ENCODE data around the gene SERTAD4. TPM values are rescaled to one million over a fixed set of nuclear protein-coding genes. Genes with fewer than 3 reads are reported as not detected.
A peak's percentile ranks its signal among the peaks of the same experiment; 100 is the strongest.

Gene SERTAD4
- total RNA-seq, 4 donors from 2014 or later, result 2.9 to 3.3 (median 3.0) TPM

GRCh38 chr1:210250998-210251679 lies 18.5 kb downstream of the SERTAD4 start:
- WGBS, 2 donors (ENCODE audit: low coverage in 1 of 2), result 0 to 18% methylated on average over 3 to 4 of the region's 37 CpGs
- H3K27ac ChIP-seq, result peak overlapping the region in 2 of 4 donors; percentile 40 to 50
- peak; percentile 64 for ATAC-seq
- peak overlapping the region; percentile 34 to 64 for H3K4me3 ChIP-seq
- TF ChIP-seq POLR2AphosphoS5 (IDR thresholded peaks at IDR 0.05) (no peak), EP300 (IDR thresholded peaks at IDR 0.05) (no peak), POLR2A (IDR thresholded peaks at IDR 0.05) (no peak), CTCF (IDR thresholded peaks at IDR 0.05) (no peak)
- H3K9me3 ChIP-seq, result no peaks in the 10 kb centered on the region
- peaks cover 0 to 31% (median 4%) of the 10 kb centered on the region in 3 donors for H3K4me1 ChIP-seq
- no peaks in the 10 kb centered on the region for H3K36me3 ChIP-seq
- H3K27me3 ChIP-seq, result no peaks in the 10 kb centered on the region

- Histone ChIP-seq H3K27me3 (no peaks in the 10 kb centered on the region), H3K4me1 (peaks cover 0 to 31% (median 4%) of the 10 kb centered on the region in 3 donors), H3K4me3 (peak overlapping the region; percentile 34 to 64), H3K27ac (peak overlapping the region in 2 of 4 donors; percentile 40 to 50), H3K9me3 (no peaks in the 10 kb centered on the region), H3K36me3 (no peaks in the 10 kb centered on the region)
- WGBS, 2 donors (ENCODE audit: low coverage in 1 of 2), result 18 to 45% methylated on average over 2 to 13 of the region's 58 CpGs
- TF ChIP-seq CTCF (IDR thresholded peaks at IDR 0.05), result no peak
- TF ChIP-seq POLR2A (IDR thresholded peaks at IDR 0.05), result no peak
- TF ChIP-seq EP300 (IDR thresholded peaks at IDR 0.05), result no peak
- no peak for TF ChIP-seq POLR2AphosphoS5 (IDR thresholded peaks at IDR 0.05)
- ATAC-seq, result peak; percentile 23
Observed at GRCh38 chr1:210251680-210252490, 19.3 kb downstream of the SERTAD4 start.

GRCh38 chr1:210252621-210253051 lies 20.0 kb downstream of the SERTAD4 start:
- 65 to 83% methylated on average over 1 to 4 of the region's 29 CpGs for WGBS, 2 donors (ENCODE audit: low coverage in 1 of 2)
- no peak overlapping the region for H3K4me3 ChIP-seq
- H3K27ac ChIP-seq, result no peak overlapping the region
- peak; percentile 10 for ATAC-seq
- TF ChIP-seq EP300 (IDR thresholded peaks at IDR 0.05) (no peak), POLR2AphosphoS5 (IDR thresholded peaks at IDR 0.05) (no peak), POLR2A (IDR thresholded peaks at IDR 0.05) (no peak), CTCF (IDR thresholded peaks at IDR 0.05) (no peak)
- H3K4me1 ChIP-seq, result peaks cover 0 to 35% (median 4%) of the 10 kb centered on the region in 3 donors
- no peaks in the 10 kb centered on the region for H3K9me3 ChIP-seq
- H3K36me3 ChIP-seq, result no peaks in the 10 kb centered on the region
- no peaks in the 10 kb centered on the region for H3K27me3 ChIP-seq

GRCh38 chr1:210254298-210254697 lies 21.7 kb downstream of the SERTAD4 start:
- H3K4me3 ChIP-seq, result no peak overlapping the region
- no peak for TF ChIP-seq EP300 (IDR thresholded peaks at IDR 0.05)
- no peak for TF ChIP-seq POLR2A (IDR thresholded peaks at IDR 0.05)
- no peak for TF ChIP-seq POLR2AphosphoS5 (IDR thresholded peaks at IDR 0.05)
- TF ChIP-seq CTCF (IDR thresholded peaks at IDR 0.05), result no peak
- H3K27me3 ChIP-seq, result no peaks in the 10 kb centered on the region
- H3K9me3 ChIP-seq, result no peaks in the 10 kb centered on the region
- H3K36me3 ChIP-seq, result no peaks in the 10 kb centered on the region
- H3K27ac ChIP-seq, result no peak overlapping the region
- H3K4me1 ChIP-seq, result peaks cover 0 to 52% (median 4%) of the 10 kb centered on the region in 3 donors
- ATAC-seq, result no peak
